Naive thymus-derived CD8-positive, alpha-beta T cell (primary cell): ENCODE data around the gene CELA3B. TPM values are rescaled to one million over a fixed set of nuclear protein-coding genes. Genes with fewer than 3 reads are reported as not detected.
A peak's percentile ranks its signal among the peaks of the same experiment; 100 is the strongest.
"Not testable (repeated sequence)": the region's sequence is repeated elsewhere in the genome, so short reads cannot be mapped to it uniquely, and the experiment has no call there.

ENCODE experiments used
- ATAC-seq, 2 donors: fragments of 150-1000 bp; cut with Tn5 transposase in 1 of 2; sonication (Bioruptor Pico), chemical (Tn5 transposase) in 1 of 2; 1 replicate in 1 of 2; 2 replicates in 1 of 2; pipeline ENCODE4 v1.10.0; 2021; ENCODE audit warnings: mild to moderate bottlenecking in 2 of 2, moderate library complexity in 2 of 2
- POLR2A ChIA-PET: fragments of 350-600 bp; sonication (Branson Sonifier 250); formaldehyde crosslinking; loops from one replicate; lab custom pipeline; 2021; ENCODE audit warnings: antibody characterized with exemption; lab: Charles Lee
- DNase-seq, 10 donors: peaks; one replicate each; pipeline versions ENCODE4 v3.0.0 to v3.0.0-alpha.2; 2020 to 2022
- H3K27ac Mint-ChIP-seq, 10 donors: one replicate each; pipeline ENCODE4 v1.8.0; 2020 to 2022; ENCODE audit warnings: mild to moderate bottlenecking in 10 of 10, mixed read lengths in 10 of 10, moderate library complexity in 4 of 10, inconsistent platforms in 1 of 10
- H3K27me3 Mint-ChIP-seq, 5 donors: one replicate each; pipeline ENCODE4 v1.8.0; 2021 to 2022; ENCODE audit warnings: mixed read lengths in 5 of 5
- H3K36me3 Mint-ChIP-seq, 3 donors: one replicate each; pipeline ENCODE4 v1.8.0; 2020 to 2022; ENCODE audit warnings: mixed read lengths in 3 of 3, mild to moderate bottlenecking in 2 of 3, inconsistent platforms in 1 of 3
- H3K4me1 Mint-ChIP-seq, 4 donors: one replicate each; pipeline ENCODE4 v1.8.0; 2021 to 2022; ENCODE audit warnings: mixed read lengths in 4 of 4
- H3K4me3 Mint-ChIP-seq, 10 donors: one replicate each; pipeline ENCODE4 v1.8.0; 2020 to 2022; ENCODE audit warnings: mild to moderate bottlenecking in 10 of 10, mixed read lengths in 10 of 10, moderate library complexity in 6 of 10, inconsistent platforms in 1 of 10
- H3K9me3 Mint-ChIP-seq, 9 donors: one replicate each; pipeline ENCODE4 v1.8.0; 2020 to 2022; ENCODE audit warnings: mixed read lengths in 9 of 9, mild to moderate bottlenecking in 3 of 9, inconsistent platforms in 1 of 9, moderate library complexity in 1 of 9
- polyA plus RNA-seq, 3 donors: library from polyadenylated mRNA; unstranded; fragments of 300-500 nt; fragmentation: Illumina TruSeq; gene quantifications; one replicate each; pipeline ENCODE4 v1.2.3, GENCODE V29; 2021
- total RNA-seq, 8 experiments: library from RNA in 2 of 8; stranded (reverse) in 2 of 8; gene quantifications; one replicate each; pipeline ENCODE4 v1.2.3 and lab custom pipeline; 2021 to 2026

Gene CELA3B, protein sequence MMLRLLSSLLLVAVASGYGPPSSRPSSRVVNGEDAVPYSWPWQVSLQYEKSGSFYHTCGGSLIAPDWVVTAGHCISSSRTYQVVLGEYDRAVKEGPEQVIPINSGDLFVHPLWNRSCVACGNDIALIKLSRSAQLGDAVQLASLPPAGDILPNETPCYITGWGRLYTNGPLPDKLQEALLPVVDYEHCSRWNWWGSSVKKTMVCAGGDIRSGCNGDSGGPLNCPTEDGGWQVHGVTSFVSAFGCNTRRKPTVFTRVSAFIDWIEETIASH
- not detected for total RNA-seq
- polyA plus RNA-seq, result not detected
- 0 reads per million in 6 experiments for total RNA-seq (lab: John Stamatoyannopoulos, UW)

GRCh38 chr1:21976703-21977239 is at the start of gene CELA3B:
Gene CELA3B, plus strand, starts transcription at chr1:21977022. Its CDS starts 18 bp downstream, at chr1:21977040.
- H3K4me1 Mint-ChIP-seq, H3K4me3 Mint-ChIP-seq, H3K27me3 Mint-ChIP-seq, H3K36me3 Mint-ChIP-seq, H3K9me3 Mint-ChIP-seq, DNase-seq, POLR2A ChIA-PET, ATAC-seq: not testable (repeated sequence)
- peak within 1 kb of the TSS in 1 of 10 donors; percentile 34 for H3K27ac Mint-ChIP-seq

GRCh38 chr1:21927533-21928237 is 49.1 kb upstream of the CELA3B start:
- Mint-ChIP-seq H3K4me1 (no peaks in the 10 kb centered on the region), H3K27me3 (no peaks in the 10 kb centered on the region), H3K4me3 (no peak overlapping the region), H3K27ac (peak overlapping the region in 1 of 10 donors; percentile 44), H3K36me3 (no peaks in the 10 kb centered on the region), H3K9me3 (no peaks in the 10 kb centered on the region)
- no peak for ATAC-seq
- POLR2A ChIA-PET, result no interaction called here
- DNase-seq, result no peak

GRCh38 chr1:21930080-21930571 is 46.7 kb upstream of the CELA3B start:
- Mint-ChIP-seq H3K4me1 (peaks cover 3 to 14% (median 9%) of the 10 kb centered on the region in 4 donors), H3K36me3 (no peaks in the 10 kb centered on the region), H3K27me3 (peaks cover 0 to 7% (median 0%) of the 10 kb centered on the region in 5 donors), H3K9me3 (no peaks in the 10 kb centered on the region), H3K27ac (peak overlapping the region in 3 of 10 donors; percentile 10 to 30 (median 24)), H3K4me3 (no peak overlapping the region)
- DNase-seq (no peak), ATAC-seq (no peak)
- POLR2A ChIA-PET, result no interaction called here

GRCh38 chr1:21930629-21931170 is 46.1 kb upstream of the CELA3B start:
- peaks cover 3 to 19% (median 13%) of the 10 kb centered on the region in 4 donors for H3K4me1 Mint-ChIP-seq

DNA sequence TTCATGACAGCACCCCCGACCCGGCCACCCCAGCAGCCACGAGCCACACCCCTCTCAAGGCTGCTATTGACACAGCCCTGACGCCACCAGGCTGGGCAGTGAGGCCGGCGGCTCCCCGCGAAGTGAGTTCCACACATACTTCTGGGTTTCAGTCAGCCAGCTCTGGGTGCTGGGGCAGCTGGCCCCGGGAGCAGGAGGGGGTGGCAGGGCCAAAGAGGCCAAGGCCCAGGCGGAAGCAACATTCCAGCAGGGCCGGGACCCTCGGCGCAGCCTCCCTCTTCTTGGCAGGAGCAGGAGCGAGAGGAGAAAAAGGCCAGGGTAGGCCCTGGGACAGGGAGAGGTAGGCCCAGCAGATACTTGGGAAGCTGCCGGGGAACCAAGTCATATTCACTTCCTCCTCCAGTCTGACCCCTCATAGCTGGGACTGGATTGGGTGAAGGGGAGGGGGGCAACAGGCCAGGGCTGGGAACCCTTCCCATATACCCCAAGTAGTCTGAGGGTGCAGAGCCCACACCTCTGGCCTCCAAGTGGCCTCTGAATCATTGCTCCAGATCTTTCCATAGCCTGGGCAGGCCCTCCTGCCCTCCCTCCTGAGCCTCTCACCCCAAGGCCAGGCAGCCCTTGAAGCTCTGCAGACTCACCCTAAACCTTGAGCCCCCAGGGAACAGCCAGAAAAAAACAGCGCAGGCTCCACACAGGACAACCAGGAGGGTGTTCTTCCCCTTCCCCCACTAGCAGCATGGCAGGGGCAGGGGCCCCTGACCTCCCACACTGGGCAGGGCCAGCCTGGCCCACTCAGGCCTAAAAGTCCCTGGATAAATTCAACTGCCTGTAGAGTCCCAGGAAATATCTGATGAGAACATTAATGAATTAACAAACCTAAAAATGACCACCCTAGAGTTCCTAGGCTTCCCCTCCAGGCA is 45.4 kb upstream of the CELA3B start:
- ATAC-seq (no peak), DNase-seq (no peak)
- Mint-ChIP-seq H3K36me3 (no peaks in the 10 kb centered on the region), H3K27me3 (peaks cover 0 to 7% (median 0%) of the 10 kb centered on the region in 5 donors), H3K4me1 (peaks cover 3 to 26% (median 17%) of the 10 kb centered on the region in 4 donors), H3K27ac (no peak overlapping the region), H3K9me3 (no peaks in the 10 kb centered on the region), H3K4me3 (no peak overlapping the region)
- POLR2A ChIA-PET, result no interaction called here

More at GRCh38 chr1:21930629-21931170, 46.1 kb upstream of the CELA3B start:
- DNase-seq (no peak), ATAC-seq (no peak)
- Mint-ChIP-seq H3K27ac (no peak overlapping the region), H3K27me3 (peaks cover 0 to 7% (median 0%) of the 10 kb centered on the region in 5 donors), H3K9me3 (no peaks in the 10 kb centered on the region), H3K36me3 (no peaks in the 10 kb centered on the region), H3K4me3 (no peak overlapping the region)
- POLR2A ChIA-PET, result no interaction called here

DNA sequence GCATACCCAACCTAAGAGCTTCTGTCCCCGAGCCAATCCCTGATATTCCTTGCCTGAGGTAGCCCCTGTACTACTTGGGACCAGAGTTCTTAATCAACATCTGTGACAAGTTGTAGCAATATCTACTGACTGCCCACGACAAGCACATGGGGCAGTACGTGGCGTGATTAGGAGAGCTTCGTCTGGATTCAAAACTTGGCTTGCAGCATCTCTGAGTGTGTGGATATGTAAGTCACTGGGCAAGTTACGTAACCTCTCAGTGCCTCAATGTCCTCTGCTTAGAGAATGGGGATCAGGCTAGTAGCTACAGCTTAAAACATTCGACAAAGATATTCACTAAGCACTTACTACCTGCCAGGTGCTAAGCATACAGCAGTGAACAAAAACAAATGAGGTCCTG is 44.7 kb upstream of the CELA3B start:
- H3K9me3 Mint-ChIP-seq, result no peaks in the 10 kb centered on the region
- no peak for DNase-seq
- POLR2A ChIA-PET, result no interaction called here
- peak overlapping the region in 2 of 10 donors; percentile 16 to 29 for H3K4me3 Mint-ChIP-seq
- H3K36me3 Mint-ChIP-seq, result no peaks in the 10 kb centered on the region
- H3K4me1 Mint-ChIP-seq, result peaks cover 3 to 26% (median 19%) of the 10 kb centered on the region in 4 donors
- ATAC-seq, result no peak
- peaks cover 0 to 7% (median 0%) of the 10 kb centered on the region in 5 donors for H3K27me3 Mint-ChIP-seq
- peak overlapping the region in 2 of 10 donors; percentile 22 to 29 for H3K27ac Mint-ChIP-seq

DNA sequence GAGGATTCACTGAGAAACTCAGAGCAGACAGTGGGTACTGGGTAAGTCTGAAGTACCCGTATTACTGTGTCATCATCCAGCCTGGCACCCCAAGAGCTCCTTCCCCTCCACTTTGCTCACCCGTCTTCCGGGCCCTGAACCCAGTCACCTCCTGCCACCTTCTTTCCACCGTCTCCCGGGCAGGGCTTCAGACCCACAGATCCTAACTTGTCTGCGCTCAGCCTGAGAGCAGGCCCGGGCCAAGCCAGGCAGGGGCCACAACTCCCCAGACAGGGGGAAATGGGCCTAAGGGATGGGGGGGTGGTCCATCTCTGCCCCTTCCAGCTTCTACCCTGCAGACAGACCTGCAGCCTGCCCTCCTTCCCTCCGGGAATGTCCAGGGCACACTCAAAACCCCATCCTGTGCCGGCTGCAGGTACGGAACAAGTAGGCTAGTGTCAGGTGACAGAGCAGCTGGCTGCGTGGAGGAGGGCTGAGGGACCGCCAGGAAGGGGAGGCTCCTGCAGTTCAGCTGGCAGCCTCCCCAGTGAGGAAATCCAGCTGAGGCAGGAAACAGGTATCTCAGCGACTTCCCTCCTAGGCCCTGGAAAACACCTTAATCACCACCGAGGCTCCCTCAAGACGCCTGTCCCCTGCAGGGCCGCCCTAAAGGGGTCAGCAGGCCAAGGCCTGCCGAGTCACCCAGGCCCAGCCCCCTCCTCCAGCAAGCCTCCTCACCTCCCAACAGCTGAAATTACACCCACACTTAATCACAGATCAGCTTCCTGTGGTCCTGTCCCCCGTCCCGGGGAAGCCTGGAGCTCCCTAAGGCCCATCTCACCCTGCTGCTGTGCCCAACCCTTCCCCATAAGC is 43.2 kb upstream of the CELA3B start:
- DNase-seq, result no peak
- H3K4me3 Mint-ChIP-seq, result peak overlapping the region in 3 of 10 donors; percentile 22 to 52 (median 39)
- POLR2A ChIA-PET, result interaction anchor here (0.7 kb wide), 1 partner anchor 151 kb away, joined by 9 read pairs; the partner anchor contains the start of gene USP48

GRCh38 chr1:21935393-21935804 is 41.4 kb upstream of the CELA3B start:
- H3K36me3 Mint-ChIP-seq, result peaks cover 0 to 3% (median 0%) of the 10 kb centered on the region in 3 donors
- POLR2A ChIA-PET, result interaction anchor here (0.6 to 1.8 kb wide), 2 partner anchors 22 to 140 kb away, joined by 6 to 8 read pairs; no protein-coding TSS in a partner anchor
- no peak for ATAC-seq
- DNase-seq, result no peak
- H3K4me1 Mint-ChIP-seq, result peaks cover 11 to 41% (median 24%) of the 10 kb centered on the region in 4 donors
- peak overlapping the region in 9 of 10 donors; percentile 46 to 85 (median 70) for H3K4me3 Mint-ChIP-seq
- peak overlapping the region in 5 of 10 donors; percentile 49 to 87 (median 81) for H3K27ac Mint-ChIP-seq
- H3K9me3 Mint-ChIP-seq, result no peaks in the 10 kb centered on the region
- H3K27me3 Mint-ChIP-seq, result peaks cover 0 to 11% (median 5%) of the 10 kb centered on the region in 5 donors

More for the DNA sequence above, 43.2 kb upstream of the CELA3B start:
- peaks cover 0 to 3% (median 0%) of the 10 kb centered on the region in 3 donors for H3K36me3 Mint-ChIP-seq
- peak overlapping the region in 5 of 10 donors; percentile 24 to 83 (median 48) for H3K27ac Mint-ChIP-seq
- H3K27me3 Mint-ChIP-seq, result peaks cover 0 to 11% (median 4%) of the 10 kb centered on the region in 5 donors
- H3K4me1 Mint-ChIP-seq, result peaks cover 11 to 39% (median 24%) of the 10 kb centered on the region in 4 donors
- no peaks in the 10 kb centered on the region for H3K9me3 Mint-ChIP-seq
- ATAC-seq, result peak in 1 of 2 donors; percentile 26

GRCh38 chr1:21935891-21936365 is 40.9 kb upstream of the CELA3B start:
- POLR2A ChIA-PET, result interaction anchor here (0.6 to 1.8 kb wide), 2 partner anchors 22 to 141 kb away, joined by 6 to 8 read pairs; no protein-coding TSS in a partner anchor
- H3K9me3 Mint-ChIP-seq, result no peaks in the 10 kb centered on the region
- peaks cover 0 to 3% (median 0%) of the 10 kb centered on the region in 3 donors for H3K36me3 Mint-ChIP-seq
- H3K27me3 Mint-ChIP-seq, result peaks cover 0 to 11% (median 5%) of the 10 kb centered on the region in 5 donors
- peak overlapping the region in 4 of 10 donors; percentile 22 to 87 (median 68) for H3K27ac Mint-ChIP-seq
- H3K4me3 Mint-ChIP-seq, result peak overlapping the region; percentile 26 to 85 (median 72)
- H3K4me1 Mint-ChIP-seq, result peaks cover 11 to 41% (median 24%) of the 10 kb centered on the region in 4 donors
- ATAC-seq (no peak), DNase-seq (no peak)

DNA sequence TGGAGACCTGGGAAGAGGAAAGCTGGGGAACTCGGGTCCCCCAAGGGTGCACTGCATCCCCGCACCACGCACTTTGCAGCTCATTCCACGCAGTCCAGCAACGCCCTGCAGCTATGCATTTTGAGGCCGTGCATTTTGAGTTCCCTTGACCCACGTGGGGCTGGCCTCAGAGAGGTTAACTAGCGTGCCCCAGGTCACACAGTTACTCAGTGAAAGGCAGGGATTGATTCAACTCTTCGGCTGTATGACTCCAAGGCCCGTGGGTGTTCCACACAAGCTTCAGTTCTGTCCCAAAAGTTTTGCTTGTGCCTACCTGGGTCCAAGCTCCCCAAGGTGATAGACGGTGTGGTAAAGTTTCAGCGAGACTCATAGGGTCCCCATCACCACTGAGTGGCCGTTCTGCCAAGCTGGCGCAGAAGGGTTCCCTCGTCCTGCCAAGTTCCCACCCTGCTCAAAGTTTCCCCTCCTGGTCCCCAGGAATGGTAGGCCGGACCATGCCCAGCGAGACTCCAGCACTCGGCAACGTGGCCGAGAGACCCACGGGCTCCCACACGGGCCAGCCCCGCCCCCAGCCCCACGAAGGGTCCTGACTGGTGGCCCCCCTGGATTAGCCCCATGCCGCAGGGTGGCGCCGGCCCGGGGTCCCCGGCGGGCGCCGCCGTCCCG is 40.3 kb upstream of the CELA3B start:
- peaks cover 0 to 3% (median 0%) of the 10 kb centered on the region in 3 donors for H3K36me3 Mint-ChIP-seq
- H3K4me3 Mint-ChIP-seq, result peak overlapping the region; percentile 46 to 85 (median 73)
- peak overlapping the region in 1 of 10 donors; percentile 57 for H3K27ac Mint-ChIP-seq
- H3K27me3 Mint-ChIP-seq, result peaks cover 0 to 11% (median 5%) of the 10 kb centered on the region in 5 donors
- DNase-seq (peak in 2 of 10 donors; percentile 13 to 16), ATAC-seq (peak; percentile 16 to 21)
- H3K4me1 Mint-ChIP-seq, result peaks cover 11 to 41% (median 24%) of the 10 kb centered on the region in 4 donors
- no peaks in the 10 kb centered on the region for H3K9me3 Mint-ChIP-seq
- POLR2A ChIA-PET, result interaction anchor here (1.1 to 1.8 kb wide), 2 partner anchors 21 to 154 kb away, joined by 4 to 8 read pairs; partner anchors contain the start of gene USP48
